ENCODE measurements around the gene PROX2. TPM values are rescaled to one million over a fixed set of nuclear protein-coding genes. Genes with fewer than 3 reads are reported as not detected.
A peak's percentile ranks its signal among the peaks of the same experiment; 100 is the strongest.

Gene PROX2
- total RNA-seq, 2 experiments from 2014 or later = 0.35 to 0.74 TPM

DNA sequence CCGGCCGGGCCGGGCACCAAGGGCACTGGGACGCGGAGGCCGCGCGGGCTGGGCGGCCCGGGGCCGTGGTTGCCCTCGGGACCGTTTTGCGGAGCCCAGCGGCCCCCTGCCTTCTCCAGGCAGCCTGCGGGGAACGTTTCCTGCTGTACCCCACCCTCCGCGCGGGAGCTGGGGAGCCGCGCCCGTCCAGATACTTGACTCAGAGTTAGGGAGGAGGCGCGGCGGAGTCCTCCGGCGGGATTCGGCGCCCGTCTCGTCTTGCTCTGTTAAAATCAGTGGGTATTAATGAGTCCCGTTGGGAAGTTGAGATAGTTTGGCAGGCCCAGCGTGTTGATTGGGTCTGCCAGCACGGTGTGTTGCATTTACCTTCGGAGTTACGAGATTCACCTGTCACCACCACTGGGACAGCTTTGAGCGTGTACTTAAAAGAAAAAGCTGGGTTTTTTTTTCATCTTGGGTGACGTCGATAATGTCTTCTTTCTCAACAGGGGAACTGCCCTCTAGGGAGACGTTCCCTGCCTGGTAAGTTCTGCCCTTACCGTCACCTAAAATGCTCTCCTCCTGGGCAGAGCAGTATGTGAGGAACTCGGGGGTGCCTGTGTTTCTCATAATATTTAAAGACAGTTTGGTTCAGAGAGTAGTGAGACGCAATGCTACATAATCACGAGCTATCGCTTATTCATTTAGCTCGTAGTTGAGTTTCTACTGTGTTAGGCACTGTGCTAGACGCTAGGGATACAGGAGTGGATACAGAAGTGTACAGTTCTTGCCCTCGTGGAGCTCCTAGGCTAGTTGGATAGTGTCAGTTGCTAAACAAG, 6.4 kb upstream of the PROX2 start:
- Histone ChIP-seq H2AFZ (ENCODE audit: low read length) (peak overlapping the region; percentile 88), H3K4me2 (ENCODE audit: low read length) (peak overlapping the region; percentile 87), H3K4me1 (ENCODE audit: insufficient read depth, low read length, poor library complexity, severe bottlenecking) (peaks cover 44% of the 10 kb centered on the region), H4K20me1 (ENCODE audit: insufficient read depth, low read length) (peaks cover 32% of the 10 kb centered on the region), H3K79me2 (ENCODE audit: insufficient read depth, low read depth, low read length) (peaks cover 55% of the 10 kb centered on the region), H3K9me2 (ENCODE audit: insufficient read depth, low read length) (no peaks in the 10 kb centered on the region), H3K36me3 (ENCODE audit: insufficient read depth, low read length) (peaks cover 40% of the 10 kb centered on the region), H3K9me3 (ENCODE audit: low read length) (no peaks in the 10 kb centered on the region), H3K27ac (ENCODE audit: low read depth, low read length, poor library complexity, severe bottlenecking) (peak overlapping the region; percentile 72), H3K4me3 (ENCODE audit: low read depth, low read length, poor library complexity, severe bottlenecking) (peak overlapping the region; percentile 94)
- TF ChIP-seq EZH2phosphoT487 (IDR thresholded peaks at IDR 0.05; ENCODE audit: borderline replicate concordance, low read depth, low read length) = no peak
- TF ChIP-seq, protein P1, sequence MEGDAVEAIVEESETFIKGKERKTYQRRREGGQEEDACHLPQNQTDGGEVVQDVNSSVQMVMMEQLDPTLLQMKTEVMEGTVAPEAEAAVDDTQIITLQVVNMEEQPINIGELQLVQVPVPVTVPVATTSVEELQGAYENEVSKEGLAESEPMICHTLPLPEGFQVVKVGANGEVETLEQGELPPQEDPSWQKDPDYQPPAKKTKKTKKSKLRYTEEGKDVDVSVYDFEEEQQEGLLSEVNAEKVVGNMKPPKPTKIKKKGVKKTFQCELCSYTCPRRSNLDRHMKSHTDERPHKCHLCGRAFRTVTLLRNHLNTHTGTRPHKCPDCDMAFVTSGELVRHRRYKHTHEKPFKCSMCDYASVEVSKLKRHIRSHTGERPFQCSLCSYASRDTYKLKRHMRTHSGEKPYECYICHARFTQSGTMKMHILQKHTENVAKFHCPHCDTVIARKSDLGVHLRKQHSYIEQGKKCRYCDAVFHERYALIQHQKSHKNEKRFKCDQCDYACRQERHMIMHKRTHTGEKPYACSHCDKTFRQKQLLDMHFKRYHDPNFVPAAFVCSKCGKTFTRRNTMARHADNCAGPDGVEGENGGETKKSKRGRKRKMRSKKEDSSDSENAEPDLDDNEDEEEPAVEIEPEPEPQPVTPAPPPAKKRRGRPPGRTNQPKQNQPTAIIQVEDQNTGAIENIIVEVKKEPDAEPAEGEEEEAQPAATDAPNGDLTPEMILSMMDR (conservative IDR thresholded peaks at IDR 0.05; ENCODE audit: low read length) = 0 out of 2 replicates have a peak, but pooled peaks have one; percentile 19
- peak; percentile 70 for DNase-seq (ENCODE audit: low spot score)
- CTCF ChIA-PET (ENCODE audit: unreplicated experiment) = interaction anchor here (1.4 kb wide), 1 partner anchor 11 kb away, joined by 4 read pairs; no protein-coding TSS in a partner anchor
- no TSS peak for BruUV-seq (replicated peaks)
- intact Hi-C loops (cut with micrococcal nuclease; ENCODE audit: unreplicated experiment) = no loop called here
- POLR2A ChIA-PET = interaction anchor here (0.5 to 1.2 kb wide), 9 partner anchors 9 to 221 kb away, joined by 3 to 6 read pairs (median 3); partner anchors contain the start of gene EIF2B2

GRCh38 chr14:74881431-74882102, 5.6 kb upstream of the PROX2 start, which contains the start of gene DLST:
Gene DLST (plus strand): TSS chr14:74881916. CDS start chr14:74881954, 38 bp downstream.
- POLR2A ChIA-PET = interaction anchor here (0.6 to 1.9 kb wide), 7 partner anchors 8 to 1369 kb away, joined by 3 to 8 read pairs (median 5); no protein-coding TSS in a partner anchor
- H3K4me3 ChIP-seq (ENCODE audit: low read depth, low read length, poor library complexity, severe bottlenecking) = peak within 1 kb of the TSS; percentile 94

More at GRCh38 chr14:74881431-74882102, 5.6 kb upstream of the PROX2 start, which contains the start of gene DLST:
- H3K9me2 ChIP-seq (ENCODE audit: insufficient read depth, low read length) = no peaks in the 10 kb centered on the region
- peak within 1 kb of the TSS; percentile 87 for H3K4me2 ChIP-seq (ENCODE audit: low read length)
- peaks cover 45% of the 10 kb centered on the region for H3K4me1 ChIP-seq (ENCODE audit: insufficient read depth, low read length, poor library complexity, severe bottlenecking)
- peak; percentile 92 for DNase-seq (ENCODE audit: low spot score)
- peaks cover 33% of the 10 kb centered on the region for H3K36me3 ChIP-seq (ENCODE audit: insufficient read depth, low read length)
- no TSS peak for BruUV-seq (replicated peaks)
- H3K79me2 ChIP-seq (ENCODE audit: insufficient read depth, low read depth, low read length) = peaks cover 48% of the 10 kb centered on the region
- intact Hi-C loops (cut with micrococcal nuclease; ENCODE audit: unreplicated experiment) = no loop called here
- TF ChIP-seq EZH2phosphoT487 (IDR thresholded peaks at IDR 0.05; ENCODE audit: borderline replicate concordance, low read depth, low read length) = no peak
- TF ChIP-seq, protein P1 (conservative IDR thresholded peaks at IDR 0.05; ENCODE audit: low read length) = no peak
- H4K20me1 ChIP-seq (ENCODE audit: insufficient read depth, low read length) = peaks cover 32% of the 10 kb centered on the region
- peak within 1 kb of the TSS; percentile 88 for H2AFZ ChIP-seq (ENCODE audit: low read length)
- H3K9me3 ChIP-seq (ENCODE audit: low read length) = no peaks in the 10 kb centered on the region
- CTCF ChIA-PET (ENCODE audit: unreplicated experiment) = no interaction called here
- H3K27ac ChIP-seq (ENCODE audit: low read depth, low read length, poor library complexity, severe bottlenecking) = peak within 1 kb of the TSS; percentile 72

All from OCI-LY7 (cell line).